ENCODE results near the gene HDAC6. TPM values are rescaled to one million over a fixed set of nuclear protein-coding genes. Genes with fewer than 3 reads are reported as not detected.

HDAC6 gene
- total and polyA plus RNA-seq, 11 donors, result 27.7 to 48.6 (median 36.9) TPM

DNA sequence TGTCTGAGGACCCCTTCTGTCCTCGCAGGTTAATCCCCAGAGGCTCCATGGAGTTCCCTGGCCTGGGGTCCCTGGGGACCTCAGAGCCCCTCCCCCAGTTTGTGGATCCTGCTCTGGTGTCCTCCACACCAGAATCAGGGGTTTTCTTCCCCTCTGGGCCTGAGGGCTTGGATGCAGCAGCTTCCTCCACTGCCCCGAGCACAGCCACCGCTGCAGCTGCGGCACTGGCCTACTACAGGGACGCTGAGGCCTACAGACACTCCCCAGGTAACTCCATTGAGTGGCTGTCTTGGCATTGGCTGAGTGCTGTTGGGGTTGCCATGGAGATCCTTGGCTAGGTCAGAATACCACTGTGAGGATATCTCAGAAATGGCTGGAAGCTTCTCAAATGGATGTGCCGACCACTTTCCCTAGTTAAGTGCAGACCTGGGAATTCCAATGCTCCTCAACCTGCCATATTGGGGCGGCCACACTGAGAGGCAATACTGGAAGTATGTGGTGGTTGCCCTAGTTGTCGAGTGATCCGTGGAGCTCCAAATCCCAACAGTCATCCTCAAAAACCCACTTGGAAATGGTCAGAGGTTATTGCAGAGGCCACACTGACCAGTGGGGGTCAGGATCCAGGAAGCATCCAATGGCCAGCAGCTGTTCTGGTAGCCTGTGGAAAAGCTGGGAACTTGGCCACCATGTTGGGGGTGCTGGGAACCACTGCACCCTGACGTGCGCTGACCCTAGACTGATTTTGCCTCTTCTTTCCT is 10.6 kb upstream of the HDAC6 start:
- WGBS, 4 donors, result 71 to 87% (median 82%) methylated on average over 7 to 11 of the region's 11 CpGs
- ATAC-seq (no peak), DNase-seq (no peak)
- peaks cover 0 to 17% (median 0%) of the 10 kb centered on the region in 9 donors for H3K27me3 ChIP-seq
- H3K4me1 ChIP-seq, result no peaks in the 10 kb centered on the region
- no peak overlapping the region for H3K27ac ChIP-seq
- H3K36me3 ChIP-seq, result no peaks in the 10 kb centered on the region
- no peak overlapping the region for H3K4me3 ChIP-seq
- H3K9me3 ChIP-seq, result no peaks in the 10 kb centered on the region
- intact Hi-C loops (cut with DNase I), result loop anchor here in 1 of 10 donors (10.0 kb wide), 1 partner anchor 46 kb away; no protein-coding TSS in a partner anchor
- TF ChIP-seq POLR2A (IDR thresholded peaks at IDR 0.05) (no peak), CTCF (IDR thresholded peaks at IDR 0.05) (no peak)

DNA sequence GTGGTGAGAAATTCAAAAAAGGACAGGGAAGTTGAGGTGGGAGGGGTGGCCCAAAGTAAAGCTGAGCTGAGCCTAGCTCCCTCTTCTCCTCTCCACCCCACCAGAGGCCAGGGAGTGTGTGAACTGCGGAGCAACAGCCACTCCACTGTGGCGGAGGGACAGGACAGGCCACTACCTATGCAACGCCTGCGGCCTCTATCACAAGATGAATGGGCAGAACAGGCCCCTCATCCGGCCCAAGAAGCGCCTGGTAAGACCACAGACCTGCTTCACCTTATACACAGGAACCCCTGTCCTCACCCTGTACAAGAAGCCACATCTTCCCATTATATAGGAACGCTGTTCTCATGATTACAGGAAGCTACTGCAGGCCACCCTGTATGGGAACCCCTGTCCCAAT is 9.6 kb upstream of the HDAC6 start:
- no peaks in the 10 kb centered on the region for H3K4me1 ChIP-seq
- H3K27ac ChIP-seq, result no peak overlapping the region
- DNase-seq, result no peak
- 71 to 93% (median 81%) methylated on average over 7 of the region's 7 CpGs for WGBS, 4 donors
- peaks cover 0 to 12% (median 0%) of the 10 kb centered on the region in 9 donors for H3K27me3 ChIP-seq
- no peak for ATAC-seq
- no peaks in the 10 kb centered on the region for H3K9me3 ChIP-seq
- H3K4me3 ChIP-seq, result no peak overlapping the region
- intact Hi-C loops (cut with DNase I), result loop anchor here in 1 of 10 donors (10.0 kb wide), 1 partner anchor 47 kb away; no protein-coding TSS in a partner anchor
- TF ChIP-seq CTCF (IDR thresholded peaks at IDR 0.05) (no peak), POLR2A (IDR thresholded peaks at IDR 0.05) (no peak)
- H3K36me3 ChIP-seq, result no peaks in the 10 kb centered on the region

DNA sequence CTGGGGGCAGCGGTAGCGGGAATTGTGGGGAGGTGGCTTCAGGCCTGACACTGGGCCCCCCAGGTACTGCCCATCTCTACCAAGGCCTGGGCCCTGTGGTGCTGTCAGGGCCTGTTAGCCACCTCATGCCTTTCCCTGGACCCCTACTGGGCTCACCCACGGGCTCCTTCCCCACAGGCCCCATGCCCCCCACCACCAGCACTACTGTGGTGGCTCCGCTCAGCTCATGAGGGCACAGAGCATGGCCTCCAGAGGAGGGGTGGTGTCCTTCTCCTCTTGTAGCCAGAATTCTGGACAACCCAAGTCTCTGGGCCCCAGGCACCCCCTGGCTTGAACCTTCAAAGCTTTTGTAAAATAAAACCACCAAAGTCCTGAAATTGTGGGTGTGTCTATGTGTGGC is 7.9 kb upstream of the HDAC6 start:
- intact Hi-C loops (cut with DNase I), result loop anchor here in 1 of 10 donors (10.0 kb wide), 1 partner anchor 49 kb away; no protein-coding TSS in a partner anchor
- 70 to 93% (median 85%) methylated on average over 2 to 4 of the region's 4 CpGs for WGBS, 4 donors
- no peak overlapping the region for H3K27ac ChIP-seq
- peaks cover 0 to 6% (median 0%) of the 10 kb centered on the region in 9 donors for H3K27me3 ChIP-seq
- no peaks in the 10 kb centered on the region for H3K9me3 ChIP-seq
- no peak overlapping the region for H3K4me3 ChIP-seq
- TF ChIP-seq CTCF (IDR thresholded peaks at IDR 0.05), result no peak
- no peak for TF ChIP-seq POLR2A (IDR thresholded peaks at IDR 0.05)
- no peaks in the 10 kb centered on the region for H3K36me3 ChIP-seq
- DNase-seq, result no peak
- ATAC-seq, result no peak
- H3K4me1 ChIP-seq, result no peaks in the 10 kb centered on the region

GRCh38 chrX:48794340-48794910 is 7.4 kb upstream of the HDAC6 start:
- no peaks in the 10 kb centered on the region for H3K4me1 ChIP-seq
- no peaks in the 10 kb centered on the region for H3K9me3 ChIP-seq
- intact Hi-C loops (cut with DNase I), result loop anchor here in 1 of 10 donors (10.0 kb wide), 1 partner anchor 50 kb away; no protein-coding TSS in a partner anchor
- H3K27ac ChIP-seq, result no peak overlapping the region
- H3K36me3 ChIP-seq, result no peaks in the 10 kb centered on the region
- 68 to 72% (median 70%) methylated on average over 12 of the region's 12 CpGs for WGBS, 4 donors
- TF ChIP-seq POLR2A (IDR thresholded peaks at IDR 0.05), result no peak
- H3K4me3 ChIP-seq, result no peak overlapping the region
- ATAC-seq, result no peak
- no peak for DNase-seq
- peaks cover 0 to 5% (median 0%) of the 10 kb centered on the region in 9 donors for H3K27me3 ChIP-seq

All from heart left ventricle (tissue), 16 donors.